Measurements from ENCODE around the gene PGAP2.
"Not testable (repeated sequence)": the region's sequence is repeated elsewhere in the genome, so short reads cannot be mapped to it uniquely, and the experiment has no call there.

Gene PGAP2

GRCh38 chr11:3859373-3859881, 51.1 kb downstream of the PGAP2 start:
- no peak for DNase-seq

- DNase-seq = no peak
These were observed 52.0 kb downstream of the PGAP2 start for GRCh38 chr11:3860375-3860774.

GRCh38 chr11:3860898-3861393, 52.6 kb downstream of the PGAP2 start:
- DNase-seq = not testable (repeated sequence)

- no peak for DNase-seq
These were observed 53.3 kb downstream of the PGAP2 start for GRCh38 chr11:3861683-3862082.

GRCh38 chr11:3865388-3866193, 57.2 kb downstream of the PGAP2 start:
- DNase-seq = no peak

GRCh38 chr11:3866206-3866605, 57.8 kb downstream of the PGAP2 start:
- DNase-seq = no peak

GRCh38 chr11:3866836-3867208, 58.5 kb downstream of the PGAP2 start:
- no peak for DNase-seq

- DNase-seq = no peak
These were observed 59.1 kb downstream of the PGAP2 start for GRCh38 chr11:3867209-3868091.

GRCh38 chr11:3873712-3874349, 65.5 kb downstream of the PGAP2 start:
- DNase-seq = no peak
